ENCODE measurements around the gene RNF220.

Gene RNF220

DNA sequence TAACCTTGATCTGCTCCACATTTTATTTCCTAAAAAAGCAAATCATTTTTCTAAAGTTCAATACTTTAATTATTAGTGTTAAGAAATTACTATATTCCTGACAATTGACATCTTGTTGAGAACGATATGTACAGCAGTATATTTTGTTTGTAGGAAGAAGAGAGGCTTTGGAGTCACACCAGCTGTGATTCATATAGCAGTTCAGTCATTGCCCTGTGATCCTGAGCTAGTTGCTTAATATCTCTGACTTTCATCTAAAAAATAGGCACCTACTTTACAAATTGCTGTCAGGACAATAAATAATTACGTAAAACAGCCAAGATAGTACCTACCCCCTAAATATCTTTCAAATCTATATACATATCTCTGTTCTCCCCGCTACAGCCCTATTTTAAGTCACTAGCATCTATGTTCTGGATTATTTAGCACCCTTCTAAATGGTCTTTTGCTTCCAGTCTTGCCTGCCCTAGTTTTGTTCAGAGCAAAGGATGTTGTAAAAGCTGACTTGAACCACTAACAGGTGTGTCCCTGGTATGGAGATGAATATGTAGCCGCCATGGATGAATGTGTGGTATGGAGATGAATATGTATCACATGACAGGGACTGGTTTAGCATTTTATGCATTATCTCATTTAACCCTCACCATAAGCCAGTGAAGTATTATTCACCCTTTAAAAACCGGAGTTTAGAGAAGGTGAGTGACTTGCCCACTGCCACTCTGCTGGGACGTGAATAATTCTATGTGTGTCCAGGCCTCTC, 42.2 kb downstream of the RNF220 start:
- Histone ChIP-seq H3K36me3 (ENCODE audit: control insufficient read depth in 2 of 2, insufficient read depth in 1 of 2, low read length in 2 of 2) (no peaks in the 10 kb centered on the region), H3K4me3 (ENCODE audit: low read depth, low read length) (no peak overlapping the region), H3K27ac (ENCODE audit: extremely low read depth, low read depth, low read length) (no peak overlapping the region), H3K9me3 (ENCODE audit: control insufficient read depth, insufficient read depth, low read depth, low read length) (no peaks in the 10 kb centered on the region), H3K4me1 (ENCODE audit: control insufficient read depth, insufficient read depth, low read length) (no peaks in the 10 kb centered on the region)
- ChIA-PET POLR2A (no interaction called here), CTCF (no interaction called here)
- TF ChIP-seq EGR2 (tag by site-specific recombination; IDR thresholded peaks at IDR 0.05; ENCODE audit: low read depth) (no peak), ZNF664 (tag by site-specific recombination; IDR thresholded peaks at IDR 0.05) (peak; percentile 45; the same call in 1 of the 2 replicates)

DNA sequence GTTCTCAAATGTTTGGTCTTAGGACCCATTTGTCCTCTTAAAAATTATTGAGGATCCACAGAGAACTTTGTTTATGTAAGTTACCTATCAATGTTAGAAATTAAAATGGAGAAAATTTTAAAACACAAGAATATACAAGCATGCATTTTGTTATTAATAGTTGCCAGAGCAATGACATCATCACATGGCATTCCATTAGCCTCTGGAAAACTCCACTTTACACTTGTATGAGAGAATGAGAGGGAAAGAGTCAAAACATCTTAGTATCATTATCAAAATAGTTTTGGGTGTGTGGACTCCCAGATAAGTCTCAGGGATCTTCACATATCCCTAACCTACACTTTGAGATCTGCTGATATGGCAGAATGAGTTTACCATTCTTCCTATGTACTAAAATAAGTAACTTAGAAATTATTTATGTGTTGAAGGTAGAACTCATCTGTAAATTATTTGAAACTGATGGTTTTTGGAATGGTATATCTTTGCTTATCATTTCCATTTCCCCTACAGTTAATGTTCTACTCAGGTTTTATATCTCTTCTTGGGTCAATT, 48.8 kb downstream of the RNF220 start:
- no peaks in the 10 kb centered on the region for H3K9me3 ChIP-seq (ENCODE audit: control insufficient read depth, insufficient read depth, low read depth, low read length)
- no peaks in the 10 kb centered on the region for H3K4me1 ChIP-seq (ENCODE audit: control insufficient read depth, insufficient read depth, low read length)
- ChIA-PET POLR2A (no interaction called here), CTCF (interaction anchor here (0.8 kb wide), 1 partner anchor 362 kb away, joined by 3 read pairs; no protein-coding TSS in a partner anchor)
- H3K36me3 ChIP-seq (ENCODE audit: control insufficient read depth in 2 of 2, insufficient read depth in 1 of 2, low read length in 2 of 2): no peaks in the 10 kb centered on the region
- TF ChIP-seq, protein P1, sequence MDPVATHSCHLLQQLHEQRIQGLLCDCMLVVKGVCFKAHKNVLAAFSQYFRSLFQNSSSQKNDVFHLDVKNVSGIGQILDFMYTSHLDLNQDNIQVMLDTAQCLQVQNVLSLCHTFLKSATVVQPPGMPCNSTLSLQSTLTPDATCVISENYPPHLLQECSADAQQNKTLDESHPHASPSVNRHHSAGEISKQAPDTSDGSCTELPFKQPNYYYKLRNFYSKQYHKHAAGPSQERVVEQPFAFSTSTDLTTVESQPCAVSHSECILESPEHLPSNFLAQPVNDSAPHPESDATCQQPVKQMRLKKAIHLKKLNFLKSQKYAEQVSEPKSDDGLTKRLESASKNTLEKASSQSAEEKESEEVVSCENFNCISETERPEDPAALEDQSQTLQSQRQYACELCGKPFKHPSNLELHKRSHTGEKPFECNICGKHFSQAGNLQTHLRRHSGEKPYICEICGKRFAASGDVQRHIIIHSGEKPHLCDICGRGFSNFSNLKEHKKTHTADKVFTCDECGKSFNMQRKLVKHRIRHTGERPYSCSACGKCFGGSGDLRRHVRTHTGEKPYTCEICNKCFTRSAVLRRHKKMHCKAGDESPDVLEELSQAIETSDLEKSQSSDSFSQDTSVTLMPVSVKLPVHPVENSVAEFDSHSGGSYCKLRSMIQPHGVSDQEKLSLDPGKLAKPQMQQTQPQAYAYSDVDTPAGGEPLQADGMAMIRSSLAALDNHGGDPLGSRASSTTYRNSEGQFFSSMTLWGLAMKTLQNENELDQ (tag by site-specific recombination; IDR thresholded peaks at IDR 0.05; ENCODE audit: low read depth): no peak
- TF ChIP-seq, protein P2, sequence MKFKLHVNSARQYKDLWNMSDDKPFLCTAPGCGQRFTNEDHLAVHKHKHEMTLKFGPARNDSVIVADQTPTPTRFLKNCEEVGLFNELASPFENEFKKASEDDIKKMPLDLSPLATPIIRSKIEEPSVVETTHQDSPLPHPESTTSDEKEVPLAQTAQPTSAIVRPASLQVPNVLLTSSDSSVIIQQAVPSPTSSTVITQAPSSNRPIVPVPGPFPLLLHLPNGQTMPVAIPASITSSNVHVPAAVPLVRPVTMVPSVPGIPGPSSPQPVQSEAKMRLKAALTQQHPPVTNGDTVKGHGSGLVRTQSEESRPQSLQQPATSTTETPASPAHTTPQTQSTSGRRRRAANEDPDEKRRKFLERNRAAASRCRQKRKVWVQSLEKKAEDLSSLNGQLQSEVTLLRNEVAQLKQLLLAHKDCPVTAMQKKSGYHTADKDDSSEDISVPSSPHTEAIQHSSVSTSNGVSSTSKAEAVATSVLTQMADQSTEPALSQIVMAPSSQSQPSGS (tag by site-specific recombination; IDR thresholded peaks at IDR 0.05; ENCODE audit: low read depth): peak; percentile 50; the same call in 1 of the 2 replicates
- no peak for TF ChIP-seq ZNF558 (tag by site-specific recombination; IDR thresholded peaks at IDR 0.05)
- H3K27ac ChIP-seq (ENCODE audit: extremely low read depth, low read depth, low read length): no peak overlapping the region
- H3K4me3 ChIP-seq (ENCODE audit: low read depth, low read length): no peak overlapping the region

- H3K9me3 ChIP-seq (ENCODE audit: control insufficient read depth, insufficient read depth, low read depth, low read length): no peaks in the 10 kb centered on the region
- POLR2A ChIA-PET: no interaction called here
- H3K36me3 ChIP-seq (ENCODE audit: control insufficient read depth in 2 of 2, insufficient read depth in 1 of 2, low read length in 2 of 2): no peaks in the 10 kb centered on the region
- H3K4me3 ChIP-seq (ENCODE audit: low read depth, low read length): no peak overlapping the region
- H3K27ac ChIP-seq (ENCODE audit: extremely low read depth, low read depth, low read length): no peak overlapping the region
- H3K4me1 ChIP-seq (ENCODE audit: control insufficient read depth, insufficient read depth, low read length): no peaks in the 10 kb centered on the region
- CTCF ChIA-PET: interaction anchor here (0.6 kb wide), 1 partner anchor 139 kb away, joined by 3 read pairs; no protein-coding TSS in a partner anchor
- TF ChIP-seq ZNF146 (tag by site-specific recombination; IDR thresholded peaks at IDR 0.05): peak; percentile 59
- TF ChIP-seq, protein P3, sequence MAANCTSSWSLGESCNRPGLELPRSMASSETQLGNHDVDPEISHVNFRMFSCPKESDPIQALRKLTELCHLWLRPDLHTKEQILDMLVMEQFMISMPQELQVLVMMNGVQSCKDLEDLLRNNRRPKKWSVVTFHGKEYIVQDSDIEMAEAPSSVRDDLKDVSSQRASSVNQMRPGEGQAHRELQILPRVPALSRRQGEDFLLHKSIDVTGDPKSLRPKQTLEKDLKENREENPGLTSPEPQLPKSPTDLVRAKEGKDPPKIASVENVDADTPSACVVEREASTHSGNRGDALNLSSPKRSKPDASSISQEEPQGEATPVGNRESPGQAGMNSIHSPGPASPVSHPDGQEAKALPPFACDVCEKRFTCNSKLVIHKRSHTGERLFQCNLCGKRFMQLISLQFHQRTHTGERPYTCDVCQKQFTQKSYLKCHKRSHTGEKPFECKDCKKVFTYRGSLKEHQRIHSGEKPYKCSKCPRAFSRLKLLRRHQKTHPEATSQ (tag by site-specific recombination; IDR thresholded peaks at IDR 0.05): no peak
- peak; percentile 85 for TF ChIP-seq ZNF140 (tag by site-specific recombination; IDR thresholded peaks at IDR 0.05)
Observed at GRCh38 chr1:44454704-44455103, 49.6 kb downstream of the RNF220 start.

GRCh38 chr1:44460107-44460882, 55.2 kb downstream of the RNF220 start:
- Histone ChIP-seq H3K9me3 (ENCODE audit: control insufficient read depth, insufficient read depth, low read depth, low read length) (no peaks in the 10 kb centered on the region), H3K36me3 (ENCODE audit: control insufficient read depth in 2 of 2, insufficient read depth in 1 of 2, low read length in 2 of 2) (no peaks in the 10 kb centered on the region), H3K4me3 (ENCODE audit: low read depth, low read length) (no peak overlapping the region), H3K4me1 (ENCODE audit: control insufficient read depth, insufficient read depth, low read length) (no peaks in the 10 kb centered on the region), H3K27ac (ENCODE audit: extremely low read depth, low read depth, low read length) (no peak overlapping the region)
- TF ChIP-seq ZNF664 (tag by site-specific recombination; IDR thresholded peaks at IDR 0.05) (no peak), ZNF560 (tag by site-specific recombination; IDR thresholded peaks at IDR 0.05; ENCODE audit: borderline replicate concordance) (no peak)
- ChIA-PET POLR2A (no interaction called here), CTCF (interaction anchor here (0.6 to 0.7 kb wide), 2 partner anchors 11 to 135 kb away, joined by 3 read pairs; no protein-coding TSS in a partner anchor)
